Stimulated activated CD4-positive, alpha-beta T cell treated with anti-CD3 and anti-CD28 coated beads, Interleukin-12 subunit alpha, Interleukin-12 subunit beta, amount 100 ng/mL, for 48 hours (primary cell): Measurements from ENCODE around the gene CDON.

Experiments
- DNase-seq, 3 donors: peaks; one replicate each; pipeline ENCODE4 v3.0.0-alpha.2; 2020; ENCODE audit warnings: low read depth in 2 of 3, low spot score in 1 of 3

The CDON gene

DNA sequence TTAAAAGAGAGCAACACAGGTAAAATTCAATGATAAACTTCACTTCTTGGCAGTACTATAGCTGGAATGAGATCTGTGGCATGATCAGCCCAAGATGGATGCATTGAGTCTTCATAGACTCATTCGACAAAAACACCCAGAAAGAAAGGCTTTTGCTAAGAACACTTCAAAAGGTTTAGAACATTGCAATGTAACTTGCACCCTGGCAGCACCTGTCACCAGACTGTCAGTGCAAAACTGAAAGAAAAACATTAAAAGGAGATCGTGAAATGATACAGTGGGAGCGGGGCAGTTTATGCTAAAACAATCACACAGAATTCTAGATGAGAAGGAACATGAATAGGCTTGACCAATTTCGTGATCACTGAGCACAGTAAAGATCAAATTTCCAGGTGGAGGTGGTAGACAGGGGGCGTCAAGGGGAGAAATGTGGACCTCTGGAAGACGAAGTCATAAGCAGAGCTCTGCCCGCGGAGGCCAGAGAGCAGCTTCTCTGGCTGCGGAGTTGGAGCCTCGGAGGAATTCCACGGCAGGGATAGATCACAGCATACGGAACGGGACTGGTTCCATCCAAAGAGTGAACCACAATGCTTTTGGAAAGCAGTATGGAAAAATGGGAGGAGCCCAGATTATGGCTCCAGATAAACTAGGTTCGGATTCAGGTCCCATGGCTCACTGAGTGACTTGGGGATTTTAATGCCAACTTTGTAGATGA, 104.9 kb downstream of the CDON start:
- DNase-seq: no peak

DNA sequence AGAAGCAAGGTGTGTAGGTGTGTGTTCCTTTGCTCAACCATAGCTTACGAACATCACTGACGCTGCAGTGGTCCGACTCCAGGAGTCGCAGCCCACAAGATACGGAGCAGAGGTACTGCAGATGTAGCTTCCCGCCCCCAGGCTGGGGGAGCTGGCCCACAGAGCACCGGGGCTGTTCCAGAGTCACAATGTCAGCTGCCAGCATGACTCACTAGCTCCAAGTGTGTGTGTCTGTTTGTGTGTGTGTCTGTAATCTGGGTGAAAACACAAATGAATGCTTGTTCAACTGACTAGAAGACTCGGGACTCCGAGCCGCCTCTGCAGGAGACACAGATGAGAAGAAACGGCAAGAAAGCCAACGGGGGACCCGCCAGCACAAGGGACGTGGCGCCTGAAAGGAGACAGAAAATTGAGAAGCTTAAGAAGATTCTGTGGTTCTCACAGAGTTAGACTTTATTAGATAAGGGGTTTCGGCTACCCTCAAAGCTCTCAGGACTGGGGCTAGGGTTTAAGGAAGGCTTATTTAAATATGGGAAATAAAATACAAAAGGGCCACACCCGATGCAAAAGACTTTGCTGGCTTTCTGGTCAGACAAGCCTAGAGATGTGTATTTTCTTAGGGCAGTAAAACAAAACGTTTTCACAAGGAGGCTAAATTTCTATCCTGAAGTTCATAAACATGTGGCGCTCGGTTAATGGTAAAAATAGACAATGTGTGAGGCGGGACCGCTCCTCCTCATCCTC, 106.1 kb downstream of the CDON start:
- no peak for DNase-seq

DNA sequence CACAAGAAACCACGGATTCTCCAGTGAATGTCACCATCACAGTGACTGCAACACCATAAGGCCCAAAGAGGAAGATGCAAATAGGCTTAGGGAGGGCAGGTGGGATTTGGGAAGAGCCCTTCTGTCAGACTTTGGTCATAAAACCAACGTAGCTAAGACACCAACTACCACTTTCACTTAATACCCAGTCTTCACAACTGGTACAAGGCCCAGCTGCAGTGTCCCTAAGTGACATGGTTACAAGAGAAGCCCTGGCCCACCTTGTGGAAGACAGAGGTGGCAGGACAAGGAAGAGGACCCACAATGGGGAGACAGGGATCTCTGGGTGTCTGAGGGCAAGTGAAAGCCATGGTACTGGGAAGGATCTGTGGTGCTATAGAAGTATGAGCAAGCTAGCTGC, 106.8 kb downstream of the CDON start:
- DNase-seq: no peak

DNA sequence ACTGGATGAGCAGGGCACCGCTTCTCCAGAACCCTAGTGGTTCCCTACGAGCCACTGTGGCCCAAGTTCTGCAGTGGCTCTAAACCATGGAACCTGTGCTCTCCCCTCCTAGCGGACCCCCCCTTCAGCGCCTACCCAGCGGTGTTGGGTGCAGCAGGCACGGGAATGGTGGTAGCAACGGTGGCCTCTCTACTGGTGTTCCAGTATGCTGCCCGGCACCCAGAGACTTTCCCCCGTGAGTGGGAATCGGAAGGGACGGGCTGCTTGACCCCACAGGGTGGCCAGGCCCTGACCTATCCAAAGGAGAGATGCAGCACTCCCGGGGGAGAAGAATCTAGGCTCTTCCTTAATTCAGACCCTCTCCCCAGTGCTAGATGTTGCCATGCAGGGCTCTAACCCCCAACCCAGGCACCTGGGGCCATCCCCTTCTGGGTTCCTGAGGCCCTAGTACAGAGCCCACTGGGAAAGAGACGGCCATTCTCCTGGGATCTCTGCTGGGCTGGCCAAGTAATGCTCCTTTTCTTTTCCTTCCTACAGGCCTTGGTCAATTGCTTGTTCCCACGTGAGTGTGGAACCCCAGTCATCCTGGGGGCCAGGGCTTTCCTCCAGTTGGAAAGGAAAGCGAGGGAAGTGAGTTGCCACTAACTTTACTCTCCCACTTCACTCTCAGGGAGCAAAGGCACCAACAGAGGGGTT, 107.6 kb downstream of the CDON start:
- DNase-seq: no peak

DNA sequence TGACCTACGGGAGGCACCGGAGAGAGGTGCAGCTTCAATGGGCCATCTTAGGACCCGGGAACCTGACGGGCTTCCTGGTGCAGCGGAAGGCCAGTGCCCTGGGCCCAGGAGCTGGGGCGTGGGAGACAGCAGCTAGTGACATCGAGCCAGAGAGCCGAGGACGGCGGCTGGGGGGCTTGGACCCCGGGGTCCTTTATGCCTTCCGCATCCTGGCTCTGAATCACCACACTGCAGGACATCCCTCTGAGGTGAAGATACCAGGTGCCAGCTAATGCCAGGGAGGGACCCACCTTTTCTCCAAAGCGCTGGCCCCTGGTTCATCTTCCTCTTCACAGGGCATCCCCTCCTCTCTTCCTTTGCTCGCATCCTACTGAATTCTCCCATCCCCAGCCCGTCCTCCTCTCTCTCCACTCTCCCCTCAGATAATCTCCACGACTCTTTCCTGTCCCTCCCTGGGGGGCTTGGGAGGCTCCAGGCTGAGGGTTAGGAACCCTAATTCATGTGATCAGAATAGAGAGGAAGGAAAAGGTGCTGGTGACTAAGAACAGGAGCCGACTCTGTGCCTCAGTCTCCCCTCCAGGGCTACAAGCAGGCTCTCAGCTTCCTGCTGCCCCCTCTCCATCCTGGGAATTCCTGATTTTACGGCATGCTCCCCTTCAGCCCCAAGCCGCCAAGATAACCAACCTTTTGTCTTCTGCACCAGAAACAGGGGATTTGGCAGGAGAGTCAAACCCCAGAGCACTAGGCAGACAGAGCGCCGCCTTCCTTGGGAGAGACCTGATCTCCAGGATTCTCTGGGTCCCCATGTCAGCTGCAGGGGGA, 108.3 kb downstream of the CDON start:
- DNase-seq: no peak

DNA sequence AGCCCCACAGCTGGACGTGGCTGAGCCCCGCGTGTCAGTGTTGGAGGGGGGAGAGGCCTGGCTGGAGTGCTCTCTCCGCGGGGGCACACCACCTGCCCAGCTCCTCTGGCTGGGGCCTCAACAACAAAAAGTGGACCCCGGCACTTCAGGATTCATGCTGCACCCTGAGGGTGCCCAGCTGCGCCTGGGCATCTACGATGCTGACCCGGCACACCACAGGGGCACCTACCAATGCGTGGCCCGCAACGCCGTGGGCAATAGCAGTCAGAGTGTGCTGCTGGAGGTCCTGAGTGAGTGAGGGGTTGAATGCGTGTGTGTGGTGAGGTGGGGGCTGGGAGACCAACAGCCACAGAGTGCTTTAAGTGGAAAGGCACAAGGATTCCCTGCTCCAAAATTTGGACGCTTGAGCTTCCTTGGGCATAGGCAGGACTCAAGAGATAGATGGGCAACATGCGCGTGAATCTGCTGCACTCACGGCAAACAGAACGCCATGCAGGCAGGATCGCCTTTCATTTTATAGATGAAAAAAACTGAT, 109.2 kb downstream of the CDON start:
- no peak for DNase-seq

DNA sequence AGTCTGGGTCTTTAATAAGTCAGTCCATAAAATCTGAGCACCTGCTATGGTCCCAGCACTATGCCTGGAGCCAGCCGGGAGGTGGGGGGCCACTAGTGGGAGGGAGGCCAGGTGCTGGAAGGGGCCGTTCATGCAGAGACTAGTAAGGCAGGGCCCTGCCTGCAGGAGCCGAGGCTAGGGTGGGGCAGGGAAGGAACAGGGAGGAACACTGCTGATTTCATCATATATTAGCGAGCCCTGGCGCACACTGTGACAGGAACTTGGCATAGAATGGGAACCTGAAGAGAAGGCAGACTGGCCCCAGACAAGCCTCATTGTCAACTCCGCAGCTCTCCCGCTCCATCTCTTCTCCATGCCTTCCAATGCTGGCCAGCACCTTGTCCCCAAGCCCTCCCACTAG, 109.7 kb downstream of the CDON start:
- no peak for DNase-seq

DNA sequence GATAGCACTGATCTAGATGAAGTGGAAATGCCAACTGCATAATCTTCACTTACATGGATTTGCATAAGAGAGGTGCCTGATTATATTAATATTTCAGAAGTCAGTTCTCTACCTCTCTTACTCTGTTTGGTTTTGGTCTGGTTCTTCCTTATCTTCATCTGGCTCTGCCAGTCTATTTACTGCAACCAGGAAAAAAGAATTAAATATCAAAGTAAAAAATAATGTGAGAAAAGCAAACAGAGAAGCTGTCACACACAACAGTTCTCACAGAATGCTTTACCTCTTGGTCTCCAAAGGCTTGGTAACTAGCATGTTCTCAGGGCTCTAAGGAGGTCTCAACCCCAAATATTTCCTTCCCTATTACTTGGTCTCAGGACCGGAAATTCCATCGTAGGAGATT, 110.1 kb downstream of the CDON start:
- no peak for DNase-seq

DNA sequence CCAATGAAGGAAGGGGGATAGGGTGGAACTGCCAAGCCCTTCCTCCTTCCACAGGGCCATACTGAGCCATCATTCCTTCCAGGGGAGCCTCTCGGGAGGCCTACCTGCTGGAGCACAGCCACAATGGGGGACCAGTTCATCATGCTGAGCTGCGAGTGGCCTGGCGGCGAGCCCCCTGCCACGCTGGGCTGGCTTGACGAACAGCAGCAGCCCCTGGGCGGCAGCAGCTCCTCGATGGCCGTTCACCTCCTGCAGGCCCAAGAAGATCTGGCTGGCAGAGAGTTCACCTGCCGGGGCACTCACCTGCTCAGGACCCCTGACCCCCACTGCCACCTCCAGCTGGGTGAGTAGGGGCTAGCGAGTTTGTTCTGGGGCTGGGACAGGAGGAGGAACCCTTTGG, 110.9 kb downstream of the CDON start:
- no peak for DNase-seq

DNA sequence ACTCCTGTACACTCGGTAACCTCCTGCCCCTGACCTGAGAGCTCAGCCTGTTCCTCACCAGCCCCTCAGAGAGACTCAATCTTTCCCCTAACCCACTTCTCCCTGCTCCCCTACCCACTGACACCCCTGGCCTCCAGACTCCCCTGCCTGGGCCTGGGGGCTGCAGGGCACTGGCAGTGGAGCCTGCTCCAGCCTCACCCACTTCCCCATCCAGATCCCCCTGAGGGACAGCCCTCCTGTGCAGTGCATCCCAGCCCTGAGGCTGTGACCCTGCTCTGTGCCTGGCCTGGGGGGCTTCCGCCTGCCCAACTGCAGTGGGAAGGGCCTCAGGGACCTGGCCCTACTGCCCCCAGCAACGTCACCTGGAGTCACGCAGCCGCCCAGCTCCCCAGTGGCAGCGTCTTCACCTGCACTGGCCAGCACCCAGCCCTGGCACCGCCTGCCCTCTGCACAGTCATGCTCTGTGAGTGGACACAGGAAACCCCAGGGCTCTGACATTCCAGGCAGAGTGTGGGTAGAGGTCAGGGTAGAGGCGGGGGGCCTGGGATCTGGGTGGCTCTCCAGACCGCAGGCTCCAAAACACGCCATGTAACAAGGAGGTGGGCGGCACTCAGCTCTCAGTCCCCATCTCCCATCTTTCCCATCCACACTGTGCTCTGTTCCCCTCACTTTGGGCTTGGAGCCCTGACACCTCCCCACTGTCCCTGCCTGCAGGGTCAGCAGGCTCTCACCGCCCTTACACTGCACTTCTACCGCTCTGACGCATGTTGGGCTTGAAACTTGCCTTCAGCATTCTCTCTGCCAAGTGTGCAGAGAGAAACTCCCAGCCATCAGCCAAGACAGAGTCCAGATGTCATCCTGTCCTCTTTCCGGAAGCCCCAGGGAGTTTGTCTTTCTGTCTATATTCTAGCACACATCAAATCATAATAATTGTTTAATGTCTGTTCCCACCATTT, 111.7 kb downstream of the CDON start:
- DNase-seq: no peak

DNA sequence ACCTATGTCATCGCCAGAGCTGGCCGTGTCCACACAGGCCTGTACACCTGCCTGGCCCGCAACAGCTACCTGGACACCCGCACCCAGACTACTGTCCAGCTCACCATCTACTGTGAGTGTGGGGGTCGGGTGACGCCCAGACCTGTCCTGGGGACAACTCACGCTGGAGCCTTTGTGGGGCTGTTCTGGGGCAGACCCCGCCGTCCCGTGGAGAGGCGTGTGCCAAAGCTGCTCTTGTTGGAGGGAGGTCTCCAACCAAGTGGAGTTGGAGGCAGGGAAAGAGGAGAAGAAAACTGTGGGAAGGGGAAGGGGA, 112.5 kb downstream of the CDON start:
- DNase-seq: no peak

DNA sequence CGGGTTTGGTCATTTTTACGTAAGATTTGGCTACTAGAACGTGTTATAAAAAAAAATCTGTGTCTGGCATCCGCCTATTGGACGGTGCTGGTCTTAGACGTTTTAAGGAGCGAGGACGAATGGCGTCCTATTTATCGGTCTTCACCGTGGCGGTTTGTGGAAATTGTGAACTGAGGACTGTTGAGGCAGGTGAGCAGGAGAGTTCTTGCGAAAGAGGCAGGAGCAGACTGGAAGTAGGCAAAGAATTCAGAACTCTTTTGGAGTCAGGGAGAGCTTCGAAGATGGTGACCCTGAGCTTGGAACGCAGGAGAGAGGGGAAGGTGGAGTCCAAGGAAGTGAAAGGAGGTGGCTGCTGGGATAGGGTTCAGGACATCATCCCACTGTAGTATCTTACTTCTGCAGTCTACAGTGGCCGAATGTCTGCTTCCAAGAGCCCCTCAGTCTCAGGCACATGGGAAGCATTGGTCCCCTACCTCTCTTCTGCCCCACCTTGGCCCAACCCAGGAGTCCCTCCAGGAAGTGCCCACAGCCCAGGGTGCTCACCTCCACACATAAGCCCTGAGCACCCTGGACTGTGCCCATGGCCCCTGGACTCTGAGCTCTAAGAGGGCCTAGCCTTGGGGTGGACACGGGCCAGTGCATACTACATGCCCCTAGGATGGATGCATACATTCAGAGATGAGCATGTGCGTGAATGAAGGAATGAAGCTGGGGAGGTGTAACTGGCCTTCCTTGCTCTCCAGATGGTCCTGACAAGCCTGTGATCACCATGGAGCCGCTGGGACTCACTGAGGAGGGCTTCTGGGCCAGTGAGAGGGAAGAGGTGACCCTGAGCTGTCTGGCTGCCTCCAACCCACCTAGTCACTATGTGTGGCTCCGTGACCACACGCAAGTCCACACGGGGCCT, 113.1 kb downstream of the CDON start:
- no peak for DNase-seq

DNA sequence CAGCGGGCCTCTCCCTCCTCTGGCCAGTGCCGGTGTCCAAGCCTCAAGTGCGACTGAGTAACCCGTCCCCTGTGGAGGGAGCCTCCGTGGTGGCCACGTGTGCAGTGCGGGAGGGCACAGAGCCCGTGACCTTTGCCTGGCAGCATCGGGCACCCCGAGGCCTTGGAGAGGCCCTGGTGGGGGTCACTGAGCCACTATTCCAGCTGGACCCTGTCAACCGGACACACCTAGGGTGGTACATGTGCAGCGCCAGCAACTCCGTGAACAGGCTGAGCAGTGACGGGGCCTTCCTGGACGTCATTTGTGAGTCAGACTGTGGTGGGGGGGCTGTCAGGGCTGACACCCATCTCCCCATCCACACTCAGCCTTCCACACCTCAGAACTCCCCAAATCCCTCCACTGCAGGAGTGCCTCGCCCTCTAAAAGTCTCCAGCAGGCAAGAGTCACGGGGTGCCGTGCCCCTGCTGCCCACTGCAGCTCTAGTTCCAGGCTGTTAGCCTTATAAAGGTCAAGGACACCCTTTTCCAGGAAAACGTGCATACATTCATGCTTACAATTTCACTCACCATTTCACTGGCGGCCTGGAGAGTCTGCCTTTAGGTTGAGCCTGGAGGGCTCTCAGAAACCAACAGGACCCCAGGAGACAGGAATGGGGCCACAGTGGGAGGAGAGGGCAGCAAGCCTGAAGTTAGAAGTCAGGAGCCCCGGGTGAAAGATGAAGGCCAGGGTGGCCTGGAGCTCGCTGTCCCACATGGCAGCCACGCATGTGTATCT, 114.2 kb downstream of the CDON start:
- no peak for DNase-seq

DNA sequence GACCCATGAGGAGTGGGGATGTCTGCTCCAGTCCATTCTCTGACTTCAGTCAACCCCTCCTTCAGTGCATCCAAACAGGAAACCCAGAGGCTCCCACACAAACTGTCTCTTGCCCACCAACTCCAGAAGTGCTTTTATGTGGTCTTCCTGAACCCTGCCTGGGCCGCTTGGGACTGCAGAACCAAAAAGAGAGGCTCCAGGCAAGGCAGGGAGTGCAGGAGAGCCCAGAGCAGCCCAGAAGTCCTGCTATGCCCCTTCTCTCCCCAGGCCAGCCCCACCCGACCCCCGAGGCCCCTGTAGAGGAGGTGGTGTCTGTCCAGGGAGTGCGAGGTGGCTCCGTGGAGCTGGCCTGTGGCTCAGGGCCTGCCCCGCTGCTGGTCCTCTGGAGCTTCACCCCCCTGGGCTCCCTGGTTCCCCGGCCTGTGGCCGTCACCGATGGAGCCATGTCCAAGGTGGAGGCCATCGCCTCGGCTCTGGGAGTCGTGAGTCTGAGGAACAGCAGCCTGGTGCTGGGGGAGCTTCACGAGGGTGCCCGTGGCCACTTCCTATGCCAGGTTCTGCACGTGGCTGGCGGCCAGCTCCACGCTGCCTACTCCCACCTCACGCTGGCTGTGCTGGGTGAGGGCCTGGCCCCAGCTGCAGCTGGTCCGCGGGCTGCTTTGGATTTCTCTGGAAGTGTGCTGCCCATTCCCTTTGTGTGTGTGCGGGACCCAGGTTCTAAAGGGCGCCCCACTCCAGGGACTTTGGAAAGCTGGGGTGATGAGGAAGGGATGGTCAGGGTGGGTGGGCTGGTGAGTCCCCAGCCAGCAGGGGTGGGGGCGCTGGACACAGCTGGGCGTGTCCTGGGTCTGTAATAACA, 115.0 kb downstream of the CDON start:
- no peak for DNase-seq

DNA sequence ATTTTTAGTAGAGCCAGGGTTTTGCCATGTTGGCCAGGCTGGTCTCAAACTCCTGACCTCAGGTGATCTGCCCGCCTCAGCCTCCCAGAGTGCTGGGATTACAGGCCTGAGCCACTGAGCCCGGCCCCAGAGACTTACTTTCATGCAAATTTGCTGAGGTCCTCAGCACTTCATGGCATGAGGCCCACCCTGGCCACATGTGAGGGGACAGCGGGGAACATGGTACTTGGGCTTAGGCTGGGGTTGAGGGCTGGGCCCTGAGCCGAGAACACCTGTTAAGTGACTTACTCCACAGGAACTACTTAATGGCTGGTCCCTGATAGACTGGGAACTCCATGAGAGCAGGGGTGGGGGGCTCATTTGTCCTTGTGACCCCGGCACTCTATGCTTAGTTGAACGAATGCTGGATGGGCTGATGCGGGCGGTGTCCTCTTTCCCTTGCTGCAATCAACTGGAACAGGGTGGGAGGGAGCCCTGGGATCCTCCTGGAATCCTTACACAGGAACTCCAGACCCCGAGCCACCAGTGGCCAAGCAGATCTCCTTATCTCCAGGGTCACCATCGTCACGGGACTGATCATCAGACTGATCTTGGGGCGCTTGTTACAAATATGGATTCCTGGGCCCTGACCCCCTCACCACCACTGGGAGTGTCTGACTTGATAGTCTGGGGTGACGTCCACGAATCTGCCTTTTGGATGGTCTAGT, 115.8 kb downstream of the CDON start:
- no peak for DNase-seq

DNA sequence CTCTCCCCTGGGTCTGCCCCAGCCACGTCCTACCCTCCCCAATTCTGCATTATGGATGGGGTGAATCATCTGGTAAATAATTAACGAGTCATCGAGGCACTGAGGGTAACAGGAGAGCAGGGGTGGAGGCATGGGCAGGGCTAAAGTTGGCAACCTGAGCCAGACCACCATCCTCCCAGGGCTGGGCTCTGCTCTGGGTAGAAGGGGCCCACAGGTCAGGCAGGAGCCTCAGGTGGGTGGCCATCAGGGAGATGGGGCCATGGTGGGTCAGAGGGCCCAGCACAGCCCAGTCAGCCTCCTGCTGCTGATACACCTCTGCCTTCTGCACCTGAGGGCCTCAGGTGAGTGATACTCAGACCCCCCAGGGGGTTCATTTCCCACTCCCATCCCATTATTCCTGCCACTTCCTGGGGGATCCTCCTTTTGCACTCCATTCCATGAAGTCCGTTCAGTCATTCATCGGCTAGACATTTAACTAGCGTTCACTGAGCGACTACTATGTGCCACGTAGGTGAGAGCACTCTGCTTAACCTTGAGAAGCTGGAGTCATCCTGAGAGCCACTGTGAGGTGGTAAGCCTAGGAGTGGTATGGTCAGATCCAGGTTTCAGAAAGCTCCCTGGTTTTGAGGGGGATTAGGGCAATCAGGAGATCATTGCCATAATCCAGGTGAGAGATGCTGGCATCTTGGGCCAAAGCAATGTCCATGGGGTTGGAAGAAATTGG, 116.7 kb downstream of the CDON start, which contains the start of gene VSIG10L2:
Gene VSIG10L2, plus strand, starts transcription at position 248 of the 724 bp plus-strand sequence. Its CDS starts 12 bp downstream, at position 260.
- no peak for DNase-seq
